DMS79 (cell line): ENCODE measurements around the gene POMP.
"Not testable (repeated sequence)": the region's sequence is repeated elsewhere in the genome, so short reads cannot be mapped to it uniquely, and the experiment has no call there.

Experiments
- DNase-seq: peaks from one replicate; lab custom pipeline; 2025; lab: John Stamatoyannopoulos, UW

Gene POMP

DNA sequence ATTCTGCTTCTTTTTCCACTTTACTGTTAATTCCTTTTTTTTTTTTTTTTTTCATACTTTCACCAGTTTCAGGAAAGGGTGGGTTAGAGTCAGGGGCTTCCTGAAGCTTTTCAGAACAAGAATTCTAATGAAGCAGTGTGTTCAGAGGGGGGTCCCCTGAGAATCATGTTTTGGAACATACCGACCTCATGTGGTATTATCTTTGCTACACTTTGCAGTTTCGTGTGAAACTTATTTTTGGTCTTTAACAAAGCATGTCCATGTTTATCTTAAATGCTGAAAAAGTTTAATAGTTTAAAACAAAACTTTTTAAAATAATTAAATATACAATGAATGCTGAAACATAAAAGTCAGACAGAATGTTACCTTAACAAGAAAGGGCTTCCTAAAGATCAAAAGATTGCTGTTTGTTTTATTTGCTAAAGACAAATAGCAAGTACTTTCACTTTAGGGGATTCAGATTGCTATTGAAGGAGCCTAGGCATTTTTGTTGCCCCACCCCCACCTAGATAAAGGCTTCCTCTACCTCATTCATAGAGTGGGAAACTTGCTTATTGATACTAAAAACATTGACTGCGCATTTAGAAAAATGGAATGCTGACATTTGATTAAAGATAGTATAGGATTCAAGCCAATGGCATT lies 21.1 kb upstream of the POMP start:
- no peak for DNase-seq

DNA sequence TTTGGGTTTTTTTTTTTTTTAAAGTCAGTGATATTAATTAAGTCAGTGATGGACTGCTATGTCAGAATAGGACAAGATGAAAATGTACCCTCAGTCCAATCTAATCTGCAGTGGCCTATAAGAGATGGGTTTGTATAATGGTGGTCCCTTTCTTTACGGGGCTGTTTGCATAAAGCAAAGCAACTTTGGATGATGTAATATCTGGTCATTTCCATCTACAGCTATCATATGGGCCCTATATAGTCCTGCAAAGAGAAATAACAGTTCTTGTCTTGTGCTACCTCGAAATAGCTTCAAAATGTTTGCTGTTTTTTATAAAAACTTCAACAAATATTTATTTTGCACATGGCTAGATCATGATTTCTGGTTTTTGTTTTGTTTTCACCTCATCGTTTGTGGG lies 20.2 kb upstream of the POMP start:
- DNase-seq: no peak

DNA sequence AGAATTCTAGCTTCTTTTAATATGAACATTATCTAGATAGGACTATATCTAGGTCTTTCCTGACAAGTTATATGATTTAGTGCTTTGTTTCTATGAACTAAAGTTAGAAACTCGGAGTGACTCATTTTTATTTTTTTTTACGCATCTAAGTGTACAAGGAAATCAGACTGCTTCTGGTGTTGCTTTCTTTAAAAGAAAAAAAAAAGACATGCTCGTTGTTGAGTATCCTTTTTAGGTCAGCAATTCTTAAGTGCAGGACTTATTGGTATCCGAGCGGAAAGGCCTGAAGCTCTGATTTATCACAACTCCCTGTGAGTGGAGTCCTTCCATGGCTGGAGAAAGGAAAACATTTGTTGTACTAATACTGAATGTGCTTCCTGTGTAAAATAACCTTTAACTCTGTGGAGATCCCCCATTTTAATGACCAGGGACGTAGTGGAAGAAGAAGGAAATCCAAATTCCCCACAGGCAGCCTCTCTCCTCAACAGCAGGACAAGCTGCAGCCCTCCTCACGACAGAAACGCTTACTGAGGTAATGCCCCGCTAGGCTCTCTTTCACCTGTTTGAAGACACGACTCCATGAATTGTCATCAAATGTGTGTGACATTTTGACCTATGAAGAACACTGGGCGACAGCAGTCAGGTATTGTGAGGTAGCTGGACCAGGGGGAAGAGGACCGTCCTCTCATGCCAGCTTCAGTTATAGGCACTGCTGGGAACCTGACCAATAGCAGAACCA lies 17.9 kb upstream of the POMP start:
- DNase-seq: no peak

DNA sequence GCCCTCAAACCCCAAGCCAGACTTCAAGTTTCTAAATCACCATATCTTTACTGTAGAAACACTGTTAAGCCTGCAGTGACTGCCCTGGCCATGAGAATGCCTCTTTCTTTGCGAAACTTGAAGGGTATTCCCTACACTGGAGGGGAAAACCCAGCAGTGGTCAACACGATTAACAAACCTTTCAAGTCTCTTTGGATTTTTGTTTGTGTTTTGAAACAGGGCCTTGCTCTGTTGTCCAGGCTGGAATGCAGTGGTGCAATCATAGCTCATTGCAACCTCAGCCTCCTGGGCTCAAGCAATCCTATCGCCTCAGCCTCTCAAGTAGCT lies 17.4 kb upstream of the POMP start:
- no peak for DNase-seq

DNA sequence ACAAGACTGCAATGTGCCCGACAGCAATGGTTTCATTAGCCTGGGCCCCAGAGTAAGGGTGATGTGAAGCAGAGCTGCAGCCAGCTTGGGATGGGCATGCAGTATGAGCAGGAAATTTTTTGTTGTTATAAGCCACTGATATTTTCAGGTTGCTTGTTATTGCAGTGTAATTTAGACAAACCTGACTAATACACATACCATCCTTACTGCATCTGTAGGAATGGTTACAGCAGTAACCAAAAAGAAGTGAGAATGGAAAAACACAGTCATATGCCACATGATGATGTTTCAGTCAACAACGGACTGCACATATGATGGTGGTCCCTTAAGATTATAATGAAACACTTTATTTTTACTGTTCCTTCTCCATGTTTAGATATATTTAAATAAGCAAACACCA lies 8.6 kb upstream of the POMP start:
- DNase-seq: no peak

DNA sequence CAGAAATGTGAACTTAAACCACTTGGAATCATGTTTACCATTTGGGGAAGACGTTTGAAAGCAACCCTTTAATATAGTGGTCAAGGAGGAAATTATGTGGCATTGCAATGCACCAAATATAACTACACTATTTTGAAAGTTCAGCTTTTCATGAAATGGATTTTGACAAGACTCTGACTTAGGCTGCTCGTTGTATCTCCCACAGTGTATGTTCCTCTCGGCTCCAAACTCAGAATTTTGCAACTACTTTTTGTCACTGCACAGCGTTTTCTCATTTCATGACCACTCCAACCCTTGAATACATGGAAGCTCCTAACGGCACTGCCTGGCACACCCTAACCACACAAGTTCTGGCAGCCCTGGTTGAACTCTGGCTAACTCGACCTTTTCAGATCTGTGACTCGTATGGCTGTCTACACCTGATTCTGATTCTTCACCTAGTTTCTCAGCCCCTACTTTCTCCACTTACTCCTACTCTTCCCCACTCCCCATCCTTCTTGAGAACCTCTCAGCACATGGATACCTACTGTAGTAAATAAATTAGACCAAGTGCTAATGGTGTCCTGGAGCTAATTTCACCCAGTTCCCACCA lies 7.0 kb upstream of the POMP start:
- DNase-seq: no peak

DNA sequence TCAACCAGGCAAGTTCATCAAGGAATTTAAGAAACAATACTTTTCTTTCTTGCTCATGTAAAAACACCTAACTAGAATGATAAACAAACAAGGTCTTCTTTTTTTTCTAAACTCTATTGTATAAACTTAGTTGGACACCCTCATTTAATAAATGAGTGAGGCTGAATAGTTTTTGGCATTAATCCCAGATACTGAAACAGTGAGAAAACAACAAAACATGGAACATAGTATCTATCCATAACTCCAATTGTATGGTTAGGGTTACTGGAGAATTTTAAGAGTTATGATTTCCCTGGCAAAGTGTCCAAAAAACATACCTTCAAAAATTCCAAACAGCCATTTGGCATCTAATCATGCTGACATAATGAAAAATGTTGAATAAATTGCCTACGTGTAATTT lies 5.8 kb upstream of the POMP start:
- DNase-seq: no peak

DNA sequence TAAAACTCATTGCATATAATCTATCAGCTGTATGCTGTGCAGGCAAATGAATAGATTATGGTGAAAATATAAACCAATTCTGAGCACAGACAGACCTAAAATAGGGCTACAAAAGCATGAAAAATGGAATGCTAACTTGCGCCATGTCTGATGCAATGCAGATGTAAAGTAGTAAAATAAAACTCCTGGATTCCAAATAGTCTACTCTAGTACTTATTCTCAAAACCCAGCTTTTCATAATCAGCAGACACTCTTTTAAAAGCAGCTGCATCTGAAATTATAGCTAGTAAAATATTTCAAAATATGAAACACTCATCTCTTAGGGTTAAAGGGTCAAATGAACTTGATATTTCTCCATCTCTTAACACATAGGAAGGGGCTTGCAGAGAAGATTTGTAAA lies 4.7 kb upstream of the POMP start:
- no peak for DNase-seq

DNA sequence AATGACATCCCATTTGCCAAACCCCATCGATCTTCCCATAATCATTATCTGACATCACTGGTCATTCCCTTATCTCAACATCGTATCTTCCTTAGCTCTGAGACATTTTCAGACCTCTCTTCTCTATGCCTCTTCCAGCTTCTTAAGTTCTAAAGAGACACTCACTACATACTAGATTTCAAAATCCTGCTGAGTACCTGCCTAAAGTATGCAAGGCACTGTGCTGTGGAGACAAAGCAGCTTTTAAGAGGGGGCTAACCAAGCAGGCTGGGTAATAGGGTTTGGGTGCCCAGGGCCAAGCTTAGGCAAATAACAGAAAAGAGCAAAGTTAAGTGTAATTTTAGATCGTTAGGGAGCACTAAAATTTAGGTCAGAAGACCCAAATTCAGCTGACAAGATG lies 3.4 kb upstream of the POMP start:
- no peak for DNase-seq

DNA sequence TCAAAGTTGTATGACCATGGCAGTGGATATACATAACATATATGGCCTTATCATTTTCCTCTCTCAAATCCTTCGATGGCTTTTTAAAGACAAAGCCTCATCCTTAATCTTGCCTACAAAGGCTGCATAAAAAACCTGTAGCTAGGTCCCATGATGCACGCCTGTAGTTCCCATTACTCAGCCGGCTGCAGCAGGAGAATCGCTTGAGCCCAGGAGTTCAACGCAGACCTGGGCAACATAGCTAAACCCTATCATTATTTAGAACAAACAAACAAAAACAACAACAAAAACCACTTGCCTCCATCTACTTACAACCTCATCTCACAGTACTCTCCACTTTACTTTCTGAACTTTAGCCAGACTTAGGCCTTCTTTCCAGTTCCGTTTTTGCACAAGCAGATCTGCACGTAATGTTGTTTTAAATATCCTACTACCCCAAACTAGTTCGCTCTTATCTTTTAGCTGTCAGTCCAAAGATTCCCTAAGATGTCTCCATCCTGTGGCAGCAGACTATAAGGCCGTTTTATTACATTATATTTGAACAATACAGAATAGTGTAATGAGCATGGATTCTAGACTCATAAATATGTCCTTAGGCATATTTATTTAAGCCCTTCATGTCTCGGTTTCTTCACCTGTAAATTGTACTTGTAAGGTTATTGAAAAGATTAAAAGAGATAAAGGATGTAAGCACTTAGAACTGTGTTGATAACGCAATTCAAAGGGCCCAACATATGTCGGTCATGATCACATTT lies 969 bp upstream of the POMP start:
- no peak for DNase-seq

DNA sequence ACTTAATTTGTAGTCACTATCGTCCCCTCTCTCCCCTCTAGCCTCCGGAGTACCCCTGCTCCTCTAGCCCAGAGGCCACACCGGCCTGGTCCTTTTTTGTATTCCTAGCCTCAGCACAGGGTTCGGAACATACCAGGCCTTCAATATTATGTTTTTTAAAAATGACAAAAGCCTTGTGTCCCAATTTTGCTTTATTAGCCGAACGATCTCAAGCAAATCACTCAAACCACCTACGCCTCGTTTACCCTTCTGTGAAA lies 463 bp upstream of the POMP start:
- no peak for DNase-seq

DNA sequence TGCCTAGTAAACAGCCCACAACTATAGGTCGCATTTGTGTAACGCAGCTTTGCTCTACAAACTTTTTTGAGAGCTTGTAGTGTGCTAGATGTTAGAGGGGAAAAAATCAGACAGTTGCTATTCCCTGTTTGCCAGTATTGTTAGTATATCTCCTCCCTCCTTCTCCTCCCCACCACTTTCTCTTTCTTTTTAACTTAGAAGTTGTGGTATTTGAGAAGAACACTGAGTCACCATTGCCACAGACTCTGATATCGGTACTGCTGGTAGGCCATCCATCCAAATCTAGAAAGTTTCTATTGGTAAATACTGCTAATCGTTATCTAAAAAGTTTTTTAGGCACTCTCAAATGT lies 666 bp downstream of the POMP start:
- DNase-seq: no peak

DNA sequence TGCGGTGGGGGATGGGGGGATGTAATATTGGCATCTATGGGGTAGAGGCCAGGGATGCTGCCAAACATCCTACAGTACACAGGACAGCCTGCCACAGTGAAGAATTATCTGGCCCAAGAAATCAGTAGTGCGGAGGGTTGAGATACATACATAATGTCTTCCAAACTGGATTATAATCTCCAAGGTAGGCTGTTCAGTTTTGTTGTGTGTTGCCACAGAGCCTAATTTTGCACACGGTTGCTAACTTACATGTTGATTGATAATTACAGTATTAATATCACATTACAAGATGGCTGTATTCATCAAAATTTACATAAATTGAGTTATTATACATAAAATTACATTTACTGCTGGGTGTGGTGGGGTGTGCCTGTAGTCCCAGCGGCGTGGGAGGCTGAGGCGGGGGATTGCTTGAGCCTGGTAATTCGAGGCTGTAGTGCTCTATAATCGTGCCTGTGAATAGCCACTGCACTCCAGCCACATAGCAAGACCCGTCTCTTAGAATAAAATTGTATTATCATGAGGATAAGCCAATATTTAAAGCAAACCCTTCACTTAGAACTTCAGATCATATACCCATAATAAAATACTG lies 8.1 kb downstream of the POMP start:
- no peak for DNase-seq

DNA sequence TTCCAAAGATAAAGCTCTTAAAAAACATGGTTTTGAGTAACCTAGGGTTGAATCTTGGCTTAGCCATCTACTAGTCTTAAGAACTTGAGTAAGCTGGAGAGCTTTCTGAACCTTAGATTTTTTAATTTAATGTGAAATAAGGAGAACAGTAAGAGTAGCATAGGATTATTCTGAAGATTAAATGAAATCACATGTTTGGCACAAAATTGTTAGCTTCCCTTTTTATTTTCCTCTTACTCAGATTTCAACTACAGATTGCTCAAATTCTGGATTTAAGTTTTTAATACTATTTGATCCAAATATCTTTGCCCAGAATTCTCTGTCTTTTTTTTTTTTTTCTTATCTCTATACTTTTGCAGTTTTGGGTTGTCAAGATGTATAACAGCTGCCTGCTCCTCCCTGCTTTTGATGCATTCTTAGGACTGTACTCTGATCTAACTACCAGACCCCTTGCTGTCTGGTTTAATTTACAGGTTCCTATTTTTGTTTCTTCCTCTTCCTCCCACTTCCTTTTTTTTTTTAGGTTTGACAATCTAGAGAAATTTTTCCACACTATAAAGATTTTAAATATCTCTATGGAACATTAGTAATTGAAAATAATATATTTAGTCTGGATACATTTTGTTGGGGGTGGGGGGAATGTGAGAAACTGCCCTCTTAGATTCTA lies 12.3 kb downstream of the POMP start:
- DNase-seq: no peak

DNA sequence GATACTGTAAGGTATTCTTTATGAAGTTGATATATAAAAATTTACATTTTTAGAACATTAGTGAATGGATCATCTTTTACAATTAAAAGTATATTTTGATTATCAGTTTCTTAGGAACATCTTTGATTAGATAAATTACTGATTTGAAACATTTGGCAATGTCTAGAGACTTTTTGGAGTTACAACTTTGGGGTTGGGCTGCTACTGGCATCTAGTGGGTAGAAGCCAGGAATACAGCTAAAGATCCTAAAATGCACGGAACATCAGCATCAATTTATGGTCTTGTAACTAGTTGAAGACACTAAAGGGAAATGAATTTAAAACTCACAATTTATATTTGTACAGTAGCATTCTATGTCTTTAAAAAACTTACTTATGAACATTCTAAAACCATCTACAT lies 19.9 kb downstream of the POMP start:
- DNase-seq: no peak

DNA sequence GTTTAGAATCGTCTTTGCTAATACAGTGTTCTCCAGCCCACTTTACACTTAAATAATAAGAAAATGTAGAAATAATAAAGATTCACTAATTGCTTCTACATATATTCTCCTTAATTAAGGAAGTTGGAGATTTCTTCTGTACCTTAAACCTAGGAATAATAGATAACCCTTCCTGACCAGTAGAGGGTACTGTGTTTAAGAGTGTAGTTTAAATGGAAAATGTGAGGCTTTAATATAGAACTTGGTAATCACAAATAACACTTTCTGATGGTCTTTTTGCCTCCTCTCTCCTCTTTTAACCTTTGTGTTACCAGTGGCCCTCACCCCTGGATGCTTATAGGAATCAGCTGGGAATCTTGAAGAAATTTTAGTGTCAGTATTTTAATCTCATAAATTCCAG lies 20.7 kb downstream of the POMP start:
- DNase-seq: no peak

DNA sequence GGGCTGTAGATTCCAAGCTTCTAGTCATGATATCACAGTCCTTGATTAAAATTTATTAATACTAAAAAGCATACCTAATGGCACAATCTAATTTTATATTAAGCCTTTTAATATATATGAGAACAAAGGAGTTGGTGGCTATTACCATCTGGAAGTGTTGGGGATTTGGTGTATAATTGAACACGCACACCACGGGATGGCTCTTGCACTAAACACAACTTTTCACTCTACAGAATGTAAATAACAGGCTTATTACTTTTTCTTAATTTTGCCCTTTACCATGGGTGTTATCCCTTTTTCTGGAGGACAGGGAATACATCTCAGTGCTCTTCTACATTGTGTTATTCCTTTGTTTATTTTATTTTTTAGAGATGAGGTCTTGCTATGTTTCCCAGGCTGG lies 21.6 kb downstream of the POMP start:
- DNase-seq: no peak

DNA sequence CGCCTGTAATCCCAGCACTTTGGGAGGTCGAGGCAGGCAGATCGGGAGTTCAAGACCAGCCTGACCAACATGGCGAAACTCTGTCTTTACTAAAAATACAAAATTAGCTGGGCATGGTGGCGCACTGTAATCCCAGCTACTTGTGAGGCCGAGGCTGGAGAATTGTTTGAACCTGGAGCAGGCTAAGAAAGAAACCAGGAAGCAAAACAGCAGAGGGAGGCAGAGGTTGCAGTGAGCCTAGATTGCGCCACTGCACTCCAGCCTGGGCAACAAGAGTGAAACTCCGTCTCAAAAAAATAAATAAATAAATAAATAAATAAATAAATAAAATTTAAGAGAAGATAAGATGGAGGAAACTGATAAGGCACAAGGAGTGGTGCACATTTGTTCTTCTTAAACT lies 24.2 kb downstream of the POMP start:
- DNase-seq: not testable (repeated sequence)

DNA sequence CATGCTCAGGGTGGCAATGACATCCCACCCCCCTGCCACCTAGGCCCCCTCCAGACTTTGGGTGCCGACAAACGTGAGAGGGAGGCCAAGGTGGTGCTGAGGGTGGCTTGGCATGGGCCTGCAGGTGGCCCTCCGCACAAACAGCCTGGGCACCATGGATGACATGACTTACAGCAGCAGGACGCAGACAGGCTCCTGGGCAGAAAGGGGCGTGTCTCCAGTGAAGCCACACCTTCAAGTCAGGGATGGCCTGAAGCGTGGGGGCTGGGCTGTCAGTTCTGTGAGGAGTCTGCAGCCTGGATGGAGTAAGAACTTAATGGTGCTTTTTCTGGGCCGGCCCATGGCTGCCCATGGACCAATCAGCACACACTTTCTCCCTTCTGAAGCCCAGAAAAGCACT lies 25.3 kb downstream of the POMP start:
- no peak for DNase-seq

DNA sequence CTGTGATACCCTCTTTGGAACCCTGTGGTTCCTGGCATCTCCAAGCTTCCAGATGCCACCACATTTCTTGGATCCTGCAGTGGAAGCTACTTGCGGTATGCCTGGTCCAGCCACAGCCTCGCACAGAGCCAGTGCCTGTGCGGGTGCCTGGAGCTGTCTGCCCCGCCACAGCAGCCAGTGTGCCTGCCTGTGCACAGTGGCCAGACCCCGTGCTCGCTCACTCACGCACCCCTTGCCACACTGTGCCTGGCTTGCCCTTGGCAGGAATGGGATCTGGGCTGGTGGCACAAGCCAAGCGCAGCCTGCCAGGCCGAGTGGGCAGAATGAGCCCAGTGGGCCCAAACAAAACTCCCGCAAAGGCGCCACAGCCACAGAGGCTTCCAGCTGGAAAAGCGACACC lies 26.2 kb downstream of the POMP start:
- no peak for DNase-seq

DNA sequence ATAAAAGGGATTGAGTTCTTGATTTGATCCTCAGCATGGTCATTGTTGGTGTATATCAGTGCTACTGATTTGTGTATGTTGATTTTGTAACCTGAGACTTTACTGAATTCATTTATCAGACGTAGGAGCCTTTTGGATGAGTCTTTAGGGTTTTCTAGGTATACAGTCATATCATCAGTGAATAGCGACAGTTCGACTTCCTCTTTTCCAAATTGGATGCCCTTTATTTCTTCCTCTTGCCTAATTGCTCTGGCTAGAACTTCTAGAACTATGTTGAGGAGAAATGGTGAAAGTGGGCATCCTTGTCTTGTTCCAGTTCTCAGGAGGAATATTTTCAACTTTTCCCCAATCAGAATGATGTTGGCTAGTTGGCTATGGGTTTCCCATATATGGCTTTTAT lies 27.0 kb downstream of the POMP start:
- DNase-seq: no peak

DNA sequence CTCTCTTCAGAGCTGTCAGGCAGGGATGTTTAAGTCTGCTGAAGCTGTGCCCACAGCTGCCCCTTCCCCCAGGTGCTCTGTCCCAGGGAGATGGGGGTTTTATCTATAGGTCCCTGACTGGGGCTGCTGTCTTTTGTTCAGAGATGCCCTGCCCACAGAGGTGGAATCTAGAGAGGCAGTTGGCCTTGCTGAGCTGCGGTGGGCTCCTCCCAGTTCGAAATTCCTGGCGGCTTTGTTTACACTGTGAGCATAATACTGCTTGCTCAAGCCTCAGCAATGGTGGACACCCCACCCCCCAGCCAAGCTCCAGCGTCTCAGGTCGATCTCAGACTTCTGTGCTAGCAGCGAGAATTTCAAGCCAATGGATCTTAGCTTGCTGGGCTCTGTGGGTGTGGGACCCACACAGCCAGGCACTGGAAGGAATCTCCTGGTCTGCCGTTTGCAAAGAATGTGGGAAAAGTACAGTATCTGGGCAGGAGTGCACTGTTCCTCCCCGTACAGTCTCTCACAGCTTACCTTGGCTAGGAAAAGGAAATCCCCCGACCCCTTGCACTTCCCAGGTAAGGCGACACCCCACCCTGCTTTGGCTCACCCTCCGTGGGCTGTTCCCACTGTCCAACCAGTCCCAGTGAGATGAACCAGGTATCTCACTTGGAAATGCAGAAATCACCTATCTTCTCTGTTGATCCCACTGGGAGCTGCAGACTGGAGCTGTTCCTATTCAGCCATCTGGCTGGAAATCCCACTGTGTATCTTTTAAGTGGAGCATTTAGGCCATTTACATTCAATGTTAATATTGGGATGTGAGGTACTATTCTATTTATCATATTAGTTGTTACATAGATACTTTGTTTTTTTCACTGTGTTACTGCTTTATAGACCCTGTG lies 34.9 kb downstream of the POMP start:
- DNase-seq: not testable (repeated sequence)
